ENCODE data around the gene TRAPPC2B.

The TRAPPC2B gene

DNA sequence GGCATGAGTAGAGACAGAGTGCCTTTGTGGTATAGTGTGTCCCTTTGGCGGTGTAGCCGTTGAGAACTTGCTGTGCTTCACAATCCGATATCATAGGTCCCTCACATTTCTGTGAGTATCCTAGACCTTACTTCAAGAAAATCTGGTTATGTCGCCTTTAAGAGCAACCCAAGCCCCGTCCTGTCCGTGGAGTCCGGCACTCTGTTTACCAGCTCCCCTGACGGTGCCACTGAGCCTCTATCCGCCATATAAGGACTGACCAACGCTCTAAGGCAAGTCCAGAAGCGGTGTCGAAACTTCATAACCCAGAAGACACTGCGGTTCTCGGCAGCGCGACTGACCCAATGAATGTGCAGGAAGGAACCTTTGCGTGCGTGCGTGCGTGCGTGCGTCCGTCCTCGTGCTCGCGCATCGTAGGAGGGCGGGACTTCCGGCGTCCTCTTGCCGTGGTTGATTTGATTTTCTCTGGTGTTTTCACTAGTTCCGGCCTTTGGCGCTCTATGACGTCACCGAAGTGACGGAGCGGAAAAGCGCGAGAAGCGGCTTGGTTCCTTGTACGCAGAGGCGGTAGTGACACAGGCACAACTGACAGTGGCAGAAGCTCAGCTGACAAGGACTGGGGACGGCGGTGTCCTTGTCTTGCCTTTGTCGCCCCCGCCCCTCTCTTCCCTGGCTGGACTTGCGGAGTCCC is at the start of gene TRAPPC2B, which contains the start of gene ZNF547:
Gene TRAPPC2B, plus strand, starts transcription at position 555 of the 691 bp plus-strand sequence. CDS start 1,283 bp downstream, outside the sequence.
Gene ZNF547, plus strand, starts transcription at position 555 of the 691 bp plus-strand sequence. CDS start 5,005 bp downstream, outside the sequence.
- TF ChIP-seq GATA2 (IDR thresholded peaks at IDR 0.05; ENCODE audit: low read depth, low read length) (no peak), GATA3 (IDR thresholded peaks at IDR 0.05; ENCODE audit: low read depth, low read length) (no peak)

DNA sequence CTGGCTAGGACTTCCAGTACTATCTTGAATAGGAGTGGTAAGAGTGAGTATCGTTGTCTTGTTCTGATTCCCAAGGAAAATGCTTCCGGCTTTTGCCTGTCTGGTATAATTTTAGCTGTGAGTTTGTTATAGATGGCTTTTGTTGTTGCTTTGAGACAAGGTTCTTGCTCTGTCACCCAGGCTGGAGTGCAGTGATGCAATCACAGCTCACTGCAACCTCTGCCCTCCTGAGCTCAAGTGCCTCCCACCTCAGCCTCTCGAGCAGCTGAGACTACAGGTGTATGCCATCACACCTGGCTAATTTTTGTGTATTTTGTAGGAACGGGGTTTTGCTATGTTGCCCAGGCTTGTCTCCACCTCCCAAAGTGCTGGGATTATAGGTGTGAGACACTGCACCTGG is 49.2 kb upstream of the TRAPPC2B start:
- TF ChIP-seq GATA3 (IDR thresholded peaks at IDR 0.05; ENCODE audit: low read depth, low read length), result no peak
- no peak for TF ChIP-seq GATA2 (IDR thresholded peaks at IDR 0.05; ENCODE audit: low read depth, low read length)

DNA sequence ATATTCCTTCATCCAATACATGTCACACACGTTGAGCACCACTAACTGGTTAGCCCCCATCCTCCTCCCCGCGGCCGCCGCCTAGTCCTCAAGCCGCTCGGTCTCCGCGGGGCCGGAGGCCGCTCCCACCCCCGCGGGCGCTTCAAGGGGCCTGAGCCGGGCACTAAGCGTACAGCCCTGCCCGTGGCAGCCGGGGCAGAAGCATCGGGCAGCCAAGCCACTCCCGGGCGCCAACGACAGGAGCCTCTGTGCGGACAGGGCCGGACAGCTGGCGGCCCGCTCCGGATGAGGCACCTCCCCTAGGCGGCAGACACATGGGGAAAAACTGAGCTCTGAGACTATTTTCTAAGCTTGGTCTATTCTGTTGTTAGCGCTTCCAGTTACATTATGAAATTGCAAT is 45.8 kb upstream of the TRAPPC2B start:
- TF ChIP-seq GATA3 (IDR thresholded peaks at IDR 0.05; ENCODE audit: low read depth, low read length) (no peak), GATA2 (IDR thresholded peaks at IDR 0.05; ENCODE audit: low read depth, low read length) (no peak)

DNA sequence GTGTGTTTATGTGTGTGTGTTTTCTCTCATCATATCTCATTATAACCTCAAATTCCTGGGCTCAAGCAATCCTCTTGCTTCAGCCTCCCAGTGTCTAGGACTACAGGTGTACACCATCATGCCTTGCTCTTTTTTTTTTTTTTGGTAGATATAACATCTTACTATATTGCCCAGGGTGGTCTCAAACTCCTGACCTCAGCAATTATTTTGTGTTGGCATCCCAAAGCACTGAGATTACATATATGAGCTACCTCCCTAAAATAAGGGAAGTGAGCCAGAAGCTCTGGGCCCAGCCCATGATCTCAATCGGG is 43.5 kb upstream of the TRAPPC2B start:
- TF ChIP-seq GATA3 (IDR thresholded peaks at IDR 0.05; ENCODE audit: low read depth, low read length) (no peak), GATA2 (IDR thresholded peaks at IDR 0.05; ENCODE audit: low read depth, low read length) (no peak)

DNA sequence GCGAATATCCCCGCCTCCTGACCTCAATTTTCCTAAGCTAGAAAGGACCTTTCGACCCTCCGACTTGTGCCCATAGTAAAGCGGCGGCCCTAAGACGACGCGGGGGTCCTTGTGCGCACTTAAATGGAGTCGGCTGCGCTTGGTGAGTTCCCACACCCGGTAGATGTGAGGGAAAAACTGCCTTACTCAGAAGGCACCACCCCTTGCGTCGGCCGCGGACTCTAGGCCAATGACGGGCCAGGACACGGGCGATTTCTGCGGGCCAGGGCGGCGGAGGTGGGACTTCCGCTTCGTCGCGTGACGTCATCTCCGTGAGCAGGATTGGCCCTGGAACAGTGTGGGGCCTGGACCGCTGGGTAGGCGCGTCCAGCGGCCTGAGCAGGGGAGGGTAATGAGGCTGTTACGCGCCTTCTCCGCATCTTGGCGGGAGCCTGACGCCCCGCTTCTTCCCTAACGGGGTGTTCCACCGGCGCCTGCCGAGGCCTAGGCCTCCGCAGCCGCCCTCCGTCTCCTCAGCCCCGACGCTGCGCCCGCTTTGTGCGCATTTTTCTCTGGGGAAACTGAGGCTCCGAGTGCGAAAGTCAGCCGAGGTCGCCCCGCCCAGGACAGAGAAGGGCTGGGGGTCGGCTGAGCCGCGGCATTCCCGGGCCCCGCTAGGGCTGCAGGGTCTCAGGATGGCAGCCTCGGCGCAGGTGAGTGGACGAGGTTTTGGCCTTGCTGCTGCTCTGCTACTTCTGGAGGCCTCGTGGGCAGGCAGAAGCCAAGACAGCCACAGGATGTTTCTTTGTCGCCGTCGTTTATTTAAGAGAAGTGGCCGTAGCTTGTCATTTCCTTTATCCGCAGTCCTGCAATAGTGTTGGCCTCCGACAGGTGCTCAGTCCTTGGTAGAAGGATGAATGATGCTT is 42.9 kb upstream of the TRAPPC2B start, which contains the start of gene ZNF543:
Gene ZNF543, plus strand, starts transcription at position 293 of the 905 bp plus-strand sequence. Its CDS starts 382 bp downstream, at position 675.
- no peak for TF ChIP-seq GATA2 (IDR thresholded peaks at IDR 0.05; ENCODE audit: low read depth, low read length)
- TF ChIP-seq GATA3 (IDR thresholded peaks at IDR 0.05; ENCODE audit: low read depth, low read length), result no peak

DNA sequence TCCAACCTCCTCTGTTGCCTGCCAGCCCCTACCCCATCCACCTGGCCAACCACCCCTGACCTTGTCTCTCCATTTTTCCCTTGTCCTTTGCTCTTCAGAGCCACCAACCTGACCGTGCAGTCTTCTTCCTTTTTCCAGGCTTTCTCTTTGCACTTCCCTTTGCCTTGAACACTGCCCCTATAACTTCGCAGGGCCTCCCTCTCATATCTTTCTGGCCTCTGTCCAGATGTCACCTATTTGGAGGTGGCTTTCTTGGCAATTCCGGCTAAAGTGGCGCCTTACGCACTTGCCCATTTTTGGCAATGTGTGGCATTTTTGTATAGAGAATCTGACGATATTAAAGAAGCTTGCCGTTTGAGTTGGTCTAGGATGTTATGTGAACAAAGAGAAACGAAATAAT is 42.2 kb upstream of the TRAPPC2B start:
- TF ChIP-seq GATA3 (IDR thresholded peaks at IDR 0.05; ENCODE audit: low read depth, low read length), result no peak

DNA sequence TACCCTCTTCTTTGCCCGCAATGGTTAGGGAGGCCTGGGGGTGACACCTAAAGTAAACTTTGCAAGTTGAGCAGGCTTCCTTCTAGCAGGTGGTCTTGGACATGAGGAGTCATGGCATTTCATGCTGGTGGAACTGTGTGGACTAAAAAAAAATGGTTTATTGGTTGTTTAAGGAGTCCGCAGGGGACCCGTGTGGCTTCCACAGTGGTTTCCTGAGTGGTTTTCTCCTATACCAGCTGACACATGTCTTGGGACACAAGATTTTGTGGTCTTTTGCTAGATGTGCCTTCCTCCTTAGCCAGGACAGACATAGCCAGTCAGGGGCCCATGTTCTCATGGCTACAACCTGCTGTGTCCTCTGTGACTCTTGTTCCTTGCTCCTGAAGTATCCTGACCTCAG is 41.6 kb upstream of the TRAPPC2B start:
- no peak for TF ChIP-seq GATA2 (IDR thresholded peaks at IDR 0.05; ENCODE audit: low read depth, low read length)
- no peak for TF ChIP-seq GATA3 (IDR thresholded peaks at IDR 0.05; ENCODE audit: low read depth, low read length)

DNA sequence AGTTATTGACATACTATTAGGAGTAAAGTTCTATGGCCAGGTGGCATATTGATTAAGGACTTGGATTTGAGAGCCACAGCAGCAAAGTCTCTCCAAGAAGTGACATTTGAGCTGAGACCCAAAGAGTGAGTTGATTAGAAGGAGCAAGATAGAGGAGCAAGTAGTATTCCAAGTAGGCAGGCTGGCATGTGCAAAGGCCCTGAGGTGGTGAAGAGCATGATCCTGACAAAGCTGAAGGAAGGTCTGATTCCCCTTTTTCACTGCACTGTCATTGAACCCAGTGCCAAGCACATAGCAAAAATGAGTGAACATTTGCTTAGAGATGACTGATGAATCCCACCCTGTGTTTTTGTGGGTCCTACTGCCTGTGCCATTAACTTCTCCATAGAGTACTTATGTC is 38.4 kb upstream of the TRAPPC2B start:
- TF ChIP-seq GATA2 (IDR thresholded peaks at IDR 0.05; ENCODE audit: low read depth, low read length), result no peak
- no peak for TF ChIP-seq GATA3 (IDR thresholded peaks at IDR 0.05; ENCODE audit: low read depth, low read length)

DNA sequence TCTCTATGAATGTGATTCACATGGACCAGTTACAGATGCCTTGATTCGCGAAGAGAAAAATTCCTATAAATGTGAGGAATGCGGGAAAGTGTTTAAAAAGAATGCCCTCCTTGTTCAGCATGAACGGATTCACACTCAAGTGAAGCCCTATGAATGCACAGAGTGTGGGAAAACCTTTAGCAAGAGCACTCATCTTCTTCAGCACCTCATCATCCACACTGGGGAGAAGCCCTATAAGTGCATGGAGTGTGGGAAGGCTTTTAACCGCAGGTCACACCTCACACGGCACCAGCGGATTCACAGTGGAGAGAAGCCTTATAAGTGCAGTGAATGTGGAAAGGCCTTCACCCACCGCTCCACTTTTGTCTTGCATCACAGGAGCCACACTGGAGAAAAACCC is 35.4 kb upstream of the TRAPPC2B start:
- TF ChIP-seq GATA2 (IDR thresholded peaks at IDR 0.05; ENCODE audit: low read depth, low read length) (no peak), GATA3 (IDR thresholded peaks at IDR 0.05; ENCODE audit: low read depth, low read length) (no peak)

DNA sequence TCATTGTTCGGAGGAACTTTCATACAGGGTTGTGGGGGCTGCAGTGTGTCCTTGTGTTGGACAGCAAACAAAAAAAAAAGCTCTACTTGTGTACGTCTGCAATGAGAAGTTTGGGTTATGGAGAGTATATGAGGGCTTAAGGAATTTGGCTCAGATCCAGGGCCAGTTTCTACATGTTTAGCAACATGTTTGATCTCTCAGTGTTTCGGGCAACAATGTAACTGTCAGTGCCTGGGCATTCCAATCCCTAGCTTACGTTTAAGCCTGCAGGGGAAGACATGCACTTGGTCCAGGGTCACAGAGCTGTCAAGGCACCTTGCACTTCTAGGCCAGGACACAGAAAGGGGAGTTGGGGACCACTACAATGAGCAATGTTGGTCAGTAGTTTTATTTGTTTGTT is 29.2 kb upstream of the TRAPPC2B start:
- TF ChIP-seq GATA3 (IDR thresholded peaks at IDR 0.05; ENCODE audit: low read depth, low read length), result no peak
- no peak for TF ChIP-seq GATA2 (IDR thresholded peaks at IDR 0.05; ENCODE audit: low read depth, low read length)

DNA sequence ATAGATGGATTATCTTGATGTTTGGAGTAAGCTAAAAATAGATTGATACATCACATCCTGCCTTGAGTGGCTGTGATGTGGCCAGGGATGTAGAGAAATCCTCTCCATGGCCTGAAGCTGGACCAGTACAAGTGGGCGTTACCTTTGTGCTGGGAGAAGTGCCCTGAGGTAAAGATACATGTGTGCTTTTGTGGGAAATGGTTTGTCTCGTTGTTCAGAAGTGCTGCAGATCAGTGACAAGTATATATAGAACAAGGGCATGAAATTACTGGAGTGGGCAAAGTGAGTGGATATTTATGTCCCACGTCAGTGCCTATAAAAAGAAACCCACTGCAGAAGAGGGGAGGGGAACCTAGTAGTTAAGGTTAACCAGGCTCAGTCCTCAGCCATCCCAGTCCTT is 24.5 kb upstream of the TRAPPC2B start:
- TF ChIP-seq GATA3 (IDR thresholded peaks at IDR 0.05; ENCODE audit: low read depth, low read length) (no peak), GATA2 (IDR thresholded peaks at IDR 0.05; ENCODE audit: low read depth, low read length) (no peak)

DNA sequence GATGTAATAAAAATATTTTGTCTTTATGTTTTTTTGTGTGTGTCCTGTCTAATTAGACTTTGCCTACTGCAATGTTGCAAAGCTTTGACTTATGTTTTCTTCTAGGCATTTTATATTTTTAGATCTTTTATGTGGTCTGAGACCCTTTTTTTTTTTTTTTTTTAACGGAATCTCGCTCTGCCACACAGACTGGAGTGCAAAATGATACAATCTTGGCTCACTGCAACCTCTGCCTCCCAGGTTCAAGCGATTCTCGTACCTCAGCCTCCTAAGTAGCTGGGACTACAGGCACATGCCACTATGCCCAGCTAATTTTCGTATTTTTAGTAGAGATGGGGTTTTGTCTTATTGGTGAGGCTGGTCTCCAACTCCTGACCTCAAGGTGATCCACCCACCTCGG is 20.8 kb upstream of the TRAPPC2B start:
- TF ChIP-seq GATA2 (IDR thresholded peaks at IDR 0.05; ENCODE audit: low read depth, low read length) (no peak), GATA3 (IDR thresholded peaks at IDR 0.05; ENCODE audit: low read depth, low read length) (no peak)

DNA sequence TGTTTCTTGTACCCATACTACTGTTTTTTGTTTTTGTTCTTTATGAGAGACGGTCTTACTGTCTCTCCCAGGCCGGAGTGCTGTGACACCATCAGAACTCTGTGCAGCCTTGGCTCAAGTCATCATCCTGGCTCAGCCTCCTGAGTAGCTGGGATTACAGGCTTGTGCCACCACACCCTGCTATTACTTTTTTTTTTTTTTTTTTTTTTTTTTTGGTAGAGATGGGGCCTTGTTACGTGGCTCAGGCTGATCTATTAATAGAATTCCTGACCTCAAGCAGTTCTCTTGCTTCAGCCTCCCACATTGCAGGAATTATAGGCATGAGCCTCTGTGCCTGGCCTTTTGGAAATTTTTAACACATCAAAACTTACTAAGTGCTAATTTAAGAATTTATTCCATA is 15.2 kb upstream of the TRAPPC2B start:
- no peak for TF ChIP-seq GATA2 (IDR thresholded peaks at IDR 0.05; ENCODE audit: low read depth, low read length)
- no peak for TF ChIP-seq GATA3 (IDR thresholded peaks at IDR 0.05; ENCODE audit: low read depth, low read length)

DNA sequence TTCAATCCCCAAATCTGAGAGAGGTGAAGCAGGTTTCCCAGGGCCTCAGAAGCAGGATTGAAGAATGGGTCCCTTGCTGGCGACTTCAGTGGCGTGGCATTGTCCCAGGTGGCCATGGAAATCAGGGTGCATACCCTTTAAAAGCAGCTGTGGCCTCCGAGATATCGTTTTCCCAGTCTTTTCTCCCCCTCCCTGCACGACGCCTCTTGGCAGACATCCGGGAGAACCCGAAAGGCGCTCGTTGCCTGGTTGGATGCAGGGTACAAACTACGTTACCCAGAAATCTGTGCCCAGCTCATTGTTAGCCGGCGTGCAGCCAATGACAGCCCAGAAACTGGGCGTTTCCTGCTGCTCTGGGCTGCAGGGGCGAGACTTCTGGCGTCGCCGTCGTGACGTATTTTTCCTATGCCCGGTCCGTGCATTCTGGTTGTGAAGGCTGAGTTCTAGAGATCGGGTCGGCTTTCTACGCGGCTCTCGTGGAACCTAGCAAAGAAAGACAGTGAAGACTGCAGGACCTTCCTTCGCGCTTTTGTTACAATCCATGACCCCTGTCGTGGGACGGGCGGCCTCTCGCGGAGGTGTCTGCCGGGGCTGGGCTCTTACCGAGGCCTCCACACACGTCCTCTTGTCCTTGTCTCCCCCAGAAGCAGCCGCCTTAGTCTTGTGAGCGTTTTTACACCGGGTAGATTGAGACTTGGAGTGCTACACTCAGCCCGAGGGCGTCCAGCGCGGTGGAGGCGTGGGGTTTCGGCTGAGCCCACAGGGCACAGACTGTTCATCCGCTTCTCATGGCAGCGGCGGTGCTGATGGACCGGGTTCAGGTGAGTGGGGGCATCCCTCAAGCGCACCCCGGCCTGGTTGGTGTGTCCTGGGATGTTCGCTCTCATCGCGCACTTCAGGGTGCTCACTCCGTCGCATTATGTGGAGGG is 12.2 kb upstream of the TRAPPC2B start, which contains the start of gene ZNF304:
Gene ZNF304, plus strand, starts transcription at position 395 of the 929 bp plus-strand sequence. Its CDS starts 394 bp downstream, at position 789.
- TF ChIP-seq GATA3 (IDR thresholded peaks at IDR 0.05; ENCODE audit: low read depth, low read length) (no peak), GATA2 (IDR thresholded peaks at IDR 0.05; ENCODE audit: low read depth, low read length) (no peak)

Measured in SH-SY5Y (cell line).